GM10847 (cell line): Measurements from ENCODE around the gene GNMT.
A peak's percentile ranks its signal among the peaks of the same experiment; 100 is the strongest.

Source experiments
- POLR2A ChIP-seq: IDR thresholded peaks from 2 replicates; pipeline ENCODE4 v1.6.1; 2011; ENCODE audit not compliant: insufficient read length; ENCODE audit errors: extremely low read depth

The GNMT gene

GRCh38 chr6:42960243-42961019 is at the start of gene GNMT:
GNMT (plus strand) TSS chr6:42960754; CDS start chr6:42960768, 14 bp downstream.
- TF ChIP-seq POLR2A = no peak

GRCh38 chr6:42911171-42912021 is 49.2 kb upstream of the GNMT start:
- TF ChIP-seq POLR2A = no peak

GRCh38 chr6:42914546-42914945 is 46.0 kb upstream of the GNMT start:
- TF ChIP-seq POLR2A = no peak

GRCh38 chr6:42915732-42916131 is 44.8 kb upstream of the GNMT start, which contains the start of gene PTCRA:
PTCRA (plus strand) TSS chr6:42916053; CDS start chr6:42916070, 17 bp downstream.
- no peak for TF ChIP-seq POLR2A

GRCh38 chr6:42916288-42916687 is 44.3 kb upstream of the GNMT start:
- TF ChIP-seq POLR2A = no peak

GRCh38 chr6:42921801-42922200 is 38.8 kb upstream of the GNMT start:
- no peak for TF ChIP-seq POLR2A

- TF ChIP-seq POLR2A = no peak
These were observed 36.9 kb upstream of the GNMT start for GRCh38 chr6:42923666-42924065.

GRCh38 chr6:42925248-42925857 is 35.2 kb upstream of the GNMT start:
- no peak for TF ChIP-seq POLR2A

- peak; percentile 69 for TF ChIP-seq POLR2A
These were observed 31.4 kb upstream of the GNMT start, which contains the start of gene CNPY3 for GRCh38 chr6:42928986-42929820. CNPY3 (plus strand) TSS chr6:42929480; CDS start chr6:42929571, 91 bp downstream.

- TF ChIP-seq POLR2A = no peak
These were observed 30.7 kb upstream of the GNMT start for GRCh38 chr6:42929821-42930360.

- TF ChIP-seq POLR2A = no peak
These were observed 28.1 kb upstream of the GNMT start for GRCh38 chr6:42932412-42932811.

- no peak for TF ChIP-seq POLR2A
These were observed 27.3 kb upstream of the GNMT start for GRCh38 chr6:42933205-42933604.

- TF ChIP-seq POLR2A = no peak
These were observed 25.2 kb upstream of the GNMT start for GRCh38 chr6:42935322-42935721.

GRCh38 chr6:42936398-42936797 is 24.2 kb upstream of the GNMT start:
- no peak for TF ChIP-seq POLR2A
